ENCODE data around the gene TBC1D7.

TBC1D7 gene

DNA sequence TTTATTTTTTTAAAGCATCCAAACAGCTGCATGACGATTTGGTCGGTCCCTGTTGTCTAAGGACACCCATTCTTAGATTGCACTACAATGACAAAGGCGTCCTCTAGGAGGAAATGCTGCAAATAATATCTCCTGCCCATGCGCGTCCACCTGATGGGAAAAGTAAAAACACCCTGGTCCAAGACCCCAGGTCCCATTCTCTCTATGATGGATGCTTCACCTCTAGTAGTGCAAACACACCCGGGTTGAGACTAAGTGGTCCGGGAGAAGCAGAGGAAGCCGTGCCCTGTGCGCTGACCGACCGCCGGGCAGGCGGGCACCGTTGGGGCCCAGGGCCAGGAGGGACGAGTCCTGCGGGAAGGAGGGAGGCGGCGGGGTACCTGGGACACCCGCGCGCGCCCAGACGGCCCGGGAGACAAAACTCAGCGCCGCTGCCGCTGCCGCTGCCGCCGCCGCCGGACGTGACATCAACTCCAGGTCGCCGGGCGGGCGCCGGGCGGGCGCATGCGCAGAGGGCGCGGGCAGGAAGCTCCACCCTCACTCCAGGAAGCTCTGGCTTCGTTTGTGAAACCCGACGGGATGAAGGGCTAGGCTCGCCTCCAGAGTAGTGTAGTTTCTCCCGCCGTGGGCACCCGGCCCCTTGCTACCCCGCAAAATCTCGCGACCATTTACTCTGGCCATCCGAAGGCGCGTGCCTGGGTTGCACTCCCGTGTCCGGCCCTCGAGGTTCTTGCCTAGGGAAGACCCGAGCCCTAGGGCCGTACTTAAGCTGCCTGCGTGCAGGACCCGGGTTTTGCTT lies at the start of gene TBC1D7 (continued):
- no peak for TF ChIP-seq KLF17 (tag by site-specific recombination; IDR thresholded peaks at IDR 0.05)
- TF ChIP-seq ZSCAN30 (tag by site-specific recombination; IDR thresholded peaks at IDR 0.05) = peak; percentile 69
- TF ChIP-seq, protein P1, sequence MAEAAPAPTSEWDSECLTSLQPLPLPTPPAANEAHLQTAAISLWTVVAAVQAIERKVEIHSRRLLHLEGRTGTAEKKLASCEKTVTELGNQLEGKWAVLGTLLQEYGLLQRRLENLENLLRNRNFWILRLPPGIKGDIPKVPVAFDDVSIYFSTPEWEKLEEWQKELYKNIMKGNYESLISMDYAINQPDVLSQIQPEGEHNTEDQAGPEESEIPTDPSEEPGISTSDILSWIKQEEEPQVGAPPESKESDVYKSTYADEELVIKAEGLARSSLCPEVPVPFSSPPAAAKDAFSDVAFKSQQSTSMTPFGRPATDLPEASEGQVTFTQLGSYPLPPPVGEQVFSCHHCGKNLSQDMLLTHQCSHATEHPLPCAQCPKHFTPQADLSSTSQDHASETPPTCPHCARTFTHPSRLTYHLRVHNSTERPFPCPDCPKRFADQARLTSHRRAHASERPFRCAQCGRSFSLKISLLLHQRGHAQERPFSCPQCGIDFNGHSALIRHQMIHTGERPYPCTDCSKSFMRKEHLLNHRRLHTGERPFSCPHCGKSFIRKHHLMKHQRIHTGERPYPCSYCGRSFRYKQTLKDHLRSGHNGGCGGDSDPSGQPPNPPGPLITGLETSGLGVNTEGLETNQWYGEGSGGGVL (tag by site-specific recombination; IDR thresholded peaks at IDR 0.05) = no peak
- TF ChIP-seq ZNF202 (tag by site-specific recombination; IDR thresholded peaks at IDR 0.05; ENCODE audit: borderline replicate concordance) = no peak
- TF ChIP-seq TRIM28 (IDR thresholded peaks at IDR 0.05; ENCODE audit: borderline replicate concordance, low read length) = no peak
- TF ChIP-seq ZNF571 (tag by site-specific recombination; IDR thresholded peaks at IDR 0.05) = no peak
- TF ChIP-seq FEZF1 (tag by site-specific recombination; IDR thresholded peaks at IDR 0.05) = no peak
- peak; percentile 34; the same call in 1 of the 2 replicates for TF ChIP-seq ZBTB17 (tag by site-specific recombination; IDR thresholded peaks at IDR 0.05)
- TF ChIP-seq, protein P2, sequence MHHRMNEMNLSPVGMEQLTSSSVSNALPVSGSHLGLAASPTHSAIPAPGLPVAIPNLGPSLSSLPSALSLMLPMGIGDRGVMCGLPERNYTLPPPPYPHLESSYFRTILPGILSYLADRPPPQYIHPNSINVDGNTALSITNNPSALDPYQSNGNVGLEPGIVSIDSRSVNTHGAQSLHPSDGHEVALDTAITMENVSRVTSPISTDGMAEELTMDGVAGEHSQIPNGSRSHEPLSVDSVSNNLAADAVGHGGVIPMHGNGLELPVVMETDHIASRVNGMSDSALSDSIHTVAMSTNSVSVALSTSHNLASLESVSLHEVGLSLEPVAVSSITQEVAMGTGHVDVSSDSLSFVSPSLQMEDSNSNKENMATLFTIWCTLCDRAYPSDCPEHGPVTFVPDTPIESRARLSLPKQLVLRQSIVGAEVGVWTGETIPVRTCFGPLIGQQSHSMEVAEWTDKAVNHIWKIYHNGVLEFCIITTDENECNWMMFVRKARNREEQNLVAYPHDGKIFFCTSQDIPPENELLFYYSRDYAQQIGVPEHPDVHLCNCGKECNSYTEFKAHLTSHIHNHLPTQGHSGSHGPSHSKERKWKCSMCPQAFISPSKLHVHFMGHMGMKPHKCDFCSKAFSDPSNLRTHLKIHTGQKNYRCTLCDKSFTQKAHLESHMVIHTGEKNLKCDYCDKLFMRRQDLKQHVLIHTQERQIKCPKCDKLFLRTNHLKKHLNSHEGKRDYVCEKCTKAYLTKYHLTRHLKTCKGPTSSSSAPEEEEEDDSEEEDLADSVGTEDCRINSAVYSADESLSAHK (tag by site-specific recombination; IDR thresholded peaks at IDR 0.05) = 0 out of 2 replicates have a peak, but pooled peaks have one; percentile 25
- no peak for TF ChIP-seq ZFP3 (tag by site-specific recombination; IDR thresholded peaks at IDR 0.05; ENCODE audit: low read depth)
- TF ChIP-seq, protein P3, sequence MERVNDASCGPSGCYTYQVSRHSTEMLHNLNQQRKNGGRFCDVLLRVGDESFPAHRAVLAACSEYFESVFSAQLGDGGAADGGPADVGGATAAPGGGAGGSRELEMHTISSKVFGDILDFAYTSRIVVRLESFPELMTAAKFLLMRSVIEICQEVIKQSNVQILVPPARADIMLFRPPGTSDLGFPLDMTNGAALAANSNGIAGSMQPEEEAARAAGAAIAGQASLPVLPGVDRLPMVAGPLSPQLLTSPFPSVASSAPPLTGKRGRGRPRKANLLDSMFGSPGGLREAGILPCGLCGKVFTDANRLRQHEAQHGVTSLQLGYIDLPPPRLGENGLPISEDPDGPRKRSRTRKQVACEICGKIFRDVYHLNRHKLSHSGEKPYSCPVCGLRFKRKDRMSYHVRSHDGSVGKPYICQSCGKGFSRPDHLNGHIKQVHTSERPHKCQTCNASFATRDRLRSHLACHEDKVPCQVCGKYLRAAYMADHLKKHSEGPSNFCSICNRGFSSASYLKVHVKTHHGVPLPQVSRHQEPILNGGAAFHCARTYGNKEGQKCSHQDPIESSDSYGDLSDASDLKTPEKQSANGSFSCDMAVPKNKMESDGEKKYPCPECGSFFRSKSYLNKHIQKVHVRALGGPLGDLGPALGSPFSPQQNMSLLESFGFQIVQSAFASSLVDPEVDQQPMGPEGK (tag by site-specific recombination; IDR thresholded peaks at IDR 0.05) = peak; percentile 74
- no peak for TF ChIP-seq ZNF639 (tag by site-specific recombination; IDR thresholded peaks at IDR 0.05)
- TF ChIP-seq ZNF184 (tag by site-specific recombination; IDR thresholded peaks at IDR 0.05) = no peak
- peak; percentile 79 for TF ChIP-seq ZBTB48 (tag by site-specific recombination; IDR thresholded peaks at IDR 0.05)
- no peak for TF ChIP-seq MZF1 (tag by site-specific recombination; IDR thresholded peaks at IDR 0.05; ENCODE audit: borderline replicate concordance)
- TF ChIP-seq ZNF529 (tag by site-specific recombination; IDR thresholded peaks at IDR 0.05; ENCODE audit: insufficient replicate concordance) = no peak
- no peak for TF ChIP-seq ZNF513 (tag by site-specific recombination; IDR thresholded peaks at IDR 0.05)
- TF ChIP-seq, protein P4, sequence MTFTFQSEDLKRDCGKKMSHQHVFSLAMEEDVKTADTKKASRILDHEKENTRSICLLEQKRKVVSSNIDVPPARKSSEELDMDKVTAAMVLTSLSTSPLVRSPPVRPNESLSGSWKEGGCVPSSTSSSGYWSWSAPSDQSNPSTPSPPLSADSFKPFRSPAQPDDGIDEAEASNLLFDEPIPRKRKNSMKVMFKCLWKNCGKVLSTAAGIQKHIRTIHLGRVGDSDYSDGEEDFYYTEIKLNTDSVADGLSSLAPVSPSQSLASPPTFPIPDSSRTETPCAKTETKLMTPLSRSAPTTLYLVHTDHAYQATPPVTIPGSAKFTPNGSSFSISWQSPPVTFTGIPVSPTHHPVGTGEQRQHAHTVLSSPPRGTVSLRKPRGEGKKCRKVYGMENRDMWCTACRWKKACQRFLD (tag by site-specific recombination; IDR thresholded peaks at IDR 0.05) = no peak
- no peak for TF ChIP-seq MEIS1 (CRISPR knock-in tag; IDR thresholded peaks at IDR 0.05; ENCODE audit: borderline replicate concordance)
- no peak; the same call in 1 of the 2 replicates for TF ChIP-seq ZNF629 (tag by site-specific recombination; IDR thresholded peaks at IDR 0.05)
- TF ChIP-seq ZNF138 (tag by site-specific recombination; IDR thresholded peaks at IDR 0.05; ENCODE audit: borderline replicate concordance) = no peak
- TF ChIP-seq PRDM10 (tag by site-specific recombination; IDR thresholded peaks at IDR 0.05) = peak; percentile 73
- TF ChIP-seq ZNF623 (tag by site-specific recombination; IDR thresholded peaks at IDR 0.05) = no peak

Data from HEK293 (cell line).